Adipocyte (in vitro differentiated cells): Measurements from ENCODE around the gene RPL28.
"Not testable (repeated sequence)": the region's sequence is repeated elsewhere in the genome, so short reads cannot be mapped to it uniquely, and the experiment has no call there.

ENCODE experiments used
- DNase-seq: peaks from one replicate; pipeline ENCODE4 v3.0.0-alpha.2; 2015; ENCODE audit warnings: low read depth
- H3K27me3 ChIP-seq: replicated peaks from 2 replicates; pipeline ENCODE4 v1.7.0; 2013; ENCODE audit warnings: mild to moderate bottlenecking, low read length, moderate library complexity; ENCODE audit not compliant: control insufficient read depth, insufficient read depth
- H3K36me3 ChIP-seq: 2 replicates; pipeline ENCODE4 v1.7.0; 2013; ENCODE audit warnings: low read length, mild to moderate bottlenecking, moderate library complexity; ENCODE audit not compliant: control insufficient read depth, insufficient read depth, severe bottlenecking
- H3K4me1 ChIP-seq: 2 replicates; pipeline ENCODE4 v1.7.0; 2013; ENCODE audit warnings: mild to moderate bottlenecking, low read length, moderate library complexity; ENCODE audit not compliant: control insufficient read depth, insufficient read depth
- H3K4me3 ChIP-seq: 2 replicates; pipeline ENCODE4 v1.7.0; 2013; ENCODE audit warnings: mild to moderate bottlenecking, low read length, moderate library complexity
- H3K9ac ChIP-seq: 2 replicates; pipeline ENCODE4 v1.7.0; 2013; ENCODE audit warnings: mild to moderate bottlenecking, low read length, moderate library complexity
- H3K9me3 ChIP-seq: 2 replicates; pipeline ENCODE4 v1.7.0; 2013; ENCODE audit warnings: mild to moderate bottlenecking, low read length, moderate library complexity; ENCODE audit not compliant: control insufficient read depth

Gene RPL28

GRCh38 chr19:55406826-55407549 is 21.3 kb downstream of the RPL28 start:
- Histone ChIP-seq H3K27me3 (no peaks in the 10 kb centered on the region), H3K4me3 (peak overlapping the region; percentile 87), H3K4me1 (peaks cover 17% of the 10 kb centered on the region), H3K9me3 (no peaks in the 10 kb centered on the region), H3K9ac (peak overlapping the region; percentile 91), H3K36me3 (peaks cover 34% of the 10 kb centered on the region)
- peak; percentile 68 for DNase-seq

- not testable (repeated sequence) for H3K27me3 ChIP-seq, DNase-seq, H3K9me3 ChIP-seq
- Histone ChIP-seq H3K4me3 (peak within 1 kb of the TSS; percentile 87), H3K9ac (peak within 1 kb of the TSS; percentile 91), H3K36me3 (peaks cover 30% of the 10 kb centered on the region), H3K4me1 (peaks cover 17% of the 10 kb centered on the region)
These were observed 21.7 kb downstream of the RPL28 start, which contains the start of gene UBE2S for GRCh38 chr19:55407550-55407799. Gene UBE2S, minus strand, starts transcription at chr19:55407788. Its CDS starts 199 bp downstream, at chr19:55407589.

DNA sequence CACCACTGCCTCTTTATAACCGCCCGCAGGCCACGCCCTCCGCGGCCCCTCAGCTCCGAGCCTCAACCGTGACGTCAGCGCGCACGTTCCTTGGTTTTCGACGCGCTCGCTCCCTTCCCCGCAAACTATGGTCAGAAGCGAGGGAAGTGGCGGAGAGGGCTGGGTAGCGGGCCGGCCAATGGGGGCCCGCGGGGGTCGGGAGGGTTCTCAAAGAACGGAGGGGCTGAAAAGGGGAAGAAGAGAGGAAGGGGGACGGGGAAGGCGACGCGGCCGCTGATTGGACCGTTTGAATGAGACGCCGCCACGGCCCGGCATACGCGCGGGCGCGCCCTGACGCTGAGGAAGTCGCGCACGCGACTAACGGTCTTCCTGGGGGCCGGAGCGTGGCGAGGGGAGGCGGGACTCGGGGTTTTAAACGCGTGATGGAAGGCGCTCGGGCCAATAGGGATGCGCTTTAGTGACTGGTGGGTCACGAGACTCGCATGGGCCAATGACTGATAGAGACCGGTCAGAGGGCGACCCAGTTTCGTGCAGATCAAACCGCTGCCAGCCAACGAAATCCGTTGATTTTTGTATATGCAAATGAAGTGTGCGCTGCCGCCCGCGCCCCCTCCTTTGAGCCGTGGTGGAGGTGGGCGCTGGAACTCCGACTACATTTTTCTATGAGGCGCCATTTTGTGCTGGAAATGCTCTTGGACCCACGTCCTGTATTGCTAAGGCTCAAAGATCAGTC is 22.2 kb downstream of the RPL28 start:
- peak overlapping the region; percentile 91 for H3K9ac ChIP-seq
- H3K9me3 ChIP-seq = no peaks in the 10 kb centered on the region
- H3K4me1 ChIP-seq = peaks cover 17% of the 10 kb centered on the region
- no peaks in the 10 kb centered on the region for H3K27me3 ChIP-seq
- peak; percentile 100 for DNase-seq
- H3K36me3 ChIP-seq = peaks cover 25% of the 10 kb centered on the region
- peak overlapping the region; percentile 87 for H3K4me3 ChIP-seq

DNA sequence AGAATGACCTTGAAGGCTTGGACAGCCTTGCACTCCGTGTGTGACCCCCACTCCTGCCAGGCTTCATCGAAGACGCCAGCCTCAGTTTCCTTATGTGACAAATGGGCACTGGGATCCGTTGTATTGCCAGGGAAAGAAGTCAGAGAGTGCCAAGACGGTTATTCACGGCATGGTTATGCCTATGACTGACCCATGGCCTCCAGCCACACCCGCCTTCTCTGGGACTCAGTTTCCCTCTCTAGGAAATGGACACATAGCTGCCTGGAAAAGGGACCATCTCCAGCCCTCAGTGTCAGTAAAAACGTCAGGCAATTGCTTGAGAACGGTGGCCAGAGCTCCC is 22.8 kb downstream of the RPL28 start:
- peaks cover 20% of the 10 kb centered on the region for H3K36me3 ChIP-seq
- H3K4me3 ChIP-seq = peak overlapping the region; percentile 87
- H3K9me3 ChIP-seq = no peaks in the 10 kb centered on the region
- DNase-seq = no peak
- H3K27me3 ChIP-seq = no peaks in the 10 kb centered on the region
- peaks cover 17% of the 10 kb centered on the region for H3K4me1 ChIP-seq
- H3K9ac ChIP-seq = peak overlapping the region; percentile 85

- H3K4me3 ChIP-seq = not testable (repeated sequence)
These were observed 23.4 kb downstream of the RPL28 start for GRCh38 chr19:55409179-55409578.

GRCh38 chr19:55410168-55410567 is 24.4 kb downstream of the RPL28 start:
- H3K36me3 ChIP-seq = peaks cover 11% of the 10 kb centered on the region
- H3K9ac ChIP-seq = no peak overlapping the region
- no peak for DNase-seq
- no peak overlapping the region for H3K4me3 ChIP-seq
- no peaks in the 10 kb centered on the region for H3K27me3 ChIP-seq
- no peaks in the 10 kb centered on the region for H3K9me3 ChIP-seq
- peaks cover 17% of the 10 kb centered on the region for H3K4me1 ChIP-seq

More at GRCh38 chr19:55409179-55409578, 23.4 kb downstream of the RPL28 start:
- H3K9ac ChIP-seq, H3K9me3 ChIP-seq, H3K27me3 ChIP-seq, DNase-seq: not testable (repeated sequence)
- Histone ChIP-seq H3K36me3 (peaks cover 15% of the 10 kb centered on the region), H3K4me1 (peaks cover 17% of the 10 kb centered on the region)

DNA sequence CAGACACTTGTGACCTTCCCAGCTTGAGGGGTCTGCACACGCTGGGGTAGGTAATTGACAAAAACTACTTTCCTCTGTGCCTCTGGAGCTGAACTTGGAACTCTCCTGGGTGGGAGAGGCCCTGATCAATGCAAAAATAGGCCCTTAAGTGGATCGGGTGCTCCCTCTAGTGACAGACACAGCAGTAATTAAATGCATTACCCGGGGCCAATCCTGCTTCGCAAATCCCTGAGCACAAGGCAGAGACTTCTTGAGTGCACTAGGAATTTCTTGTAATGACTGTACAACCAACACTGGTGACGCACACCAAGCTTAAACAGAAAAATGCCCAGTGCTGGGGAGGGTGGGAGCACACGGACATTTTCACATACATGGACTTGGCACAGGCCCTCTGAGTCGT is 32.5 kb downstream of the RPL28 start:
- Histone ChIP-seq H3K9ac (no peak overlapping the region), H3K4me3 (no peak overlapping the region), H3K27me3 (peaks cover 13% of the 10 kb centered on the region), H3K9me3 (no peaks in the 10 kb centered on the region), H3K4me1 (no peaks in the 10 kb centered on the region), H3K36me3 (no peaks in the 10 kb centered on the region)
- DNase-seq = peak; percentile 92

DNA sequence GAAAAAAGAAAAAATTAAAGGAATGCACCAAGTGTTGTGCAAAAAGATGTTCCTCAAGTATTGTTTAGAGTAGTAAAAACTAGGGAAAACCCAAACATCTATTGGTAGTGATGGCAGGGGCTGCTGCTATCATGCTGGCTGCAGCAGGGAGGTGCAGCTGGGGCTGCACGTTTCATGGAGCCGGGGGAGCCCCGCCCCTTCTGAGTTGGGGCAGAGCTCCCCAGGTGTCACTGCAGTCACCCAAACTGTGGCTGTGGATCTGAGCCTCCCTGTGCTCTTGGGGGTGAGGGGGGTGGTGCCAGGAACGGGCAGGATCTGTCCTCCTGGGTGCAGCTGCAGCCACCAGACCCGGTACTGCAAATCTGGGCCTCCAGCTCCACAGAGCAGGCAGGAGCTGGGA is 33.4 kb downstream of the RPL28 start:
- no peaks in the 10 kb centered on the region for H3K4me1 ChIP-seq
- no peaks in the 10 kb centered on the region for H3K36me3 ChIP-seq
- H3K9me3 ChIP-seq = no peaks in the 10 kb centered on the region
- H3K4me3 ChIP-seq = no peak overlapping the region
- no peak for DNase-seq
- no peak overlapping the region for H3K9ac ChIP-seq
- H3K27me3 ChIP-seq = peaks cover 18% of the 10 kb centered on the region

- peaks cover 18% of the 10 kb centered on the region for H3K27me3 ChIP-seq
- DNase-seq = no peak
- H3K4me1 ChIP-seq = no peaks in the 10 kb centered on the region
- no peak overlapping the region for H3K9ac ChIP-seq
- no peak overlapping the region for H3K4me3 ChIP-seq
- no peaks in the 10 kb centered on the region for H3K36me3 ChIP-seq
- H3K9me3 ChIP-seq = no peaks in the 10 kb centered on the region
These were observed 34.0 kb downstream of the RPL28 start for GRCh38 chr19:55419624-55420236.

DNA sequence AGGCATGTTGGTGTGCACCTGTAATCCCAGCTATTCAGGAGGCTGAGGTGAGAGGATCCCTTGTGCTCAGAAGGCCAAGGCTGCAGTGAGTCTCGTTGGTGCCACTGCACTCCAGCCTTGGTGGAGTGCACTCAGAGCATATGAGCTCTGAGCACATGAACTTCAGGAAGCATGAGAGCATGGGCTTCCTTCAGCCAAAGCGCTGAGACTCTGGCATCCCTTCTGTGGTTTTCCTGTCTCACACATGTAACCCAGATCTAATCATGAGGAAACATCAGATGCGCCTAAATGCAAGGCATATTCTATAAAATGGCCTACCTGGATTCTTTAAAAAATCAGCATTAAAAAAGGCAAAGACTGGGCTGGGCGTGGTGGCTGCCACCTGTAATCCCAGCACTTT is 35.5 kb downstream of the RPL28 start:
- H3K4me1 ChIP-seq = not testable (repeated sequence)

DNA sequence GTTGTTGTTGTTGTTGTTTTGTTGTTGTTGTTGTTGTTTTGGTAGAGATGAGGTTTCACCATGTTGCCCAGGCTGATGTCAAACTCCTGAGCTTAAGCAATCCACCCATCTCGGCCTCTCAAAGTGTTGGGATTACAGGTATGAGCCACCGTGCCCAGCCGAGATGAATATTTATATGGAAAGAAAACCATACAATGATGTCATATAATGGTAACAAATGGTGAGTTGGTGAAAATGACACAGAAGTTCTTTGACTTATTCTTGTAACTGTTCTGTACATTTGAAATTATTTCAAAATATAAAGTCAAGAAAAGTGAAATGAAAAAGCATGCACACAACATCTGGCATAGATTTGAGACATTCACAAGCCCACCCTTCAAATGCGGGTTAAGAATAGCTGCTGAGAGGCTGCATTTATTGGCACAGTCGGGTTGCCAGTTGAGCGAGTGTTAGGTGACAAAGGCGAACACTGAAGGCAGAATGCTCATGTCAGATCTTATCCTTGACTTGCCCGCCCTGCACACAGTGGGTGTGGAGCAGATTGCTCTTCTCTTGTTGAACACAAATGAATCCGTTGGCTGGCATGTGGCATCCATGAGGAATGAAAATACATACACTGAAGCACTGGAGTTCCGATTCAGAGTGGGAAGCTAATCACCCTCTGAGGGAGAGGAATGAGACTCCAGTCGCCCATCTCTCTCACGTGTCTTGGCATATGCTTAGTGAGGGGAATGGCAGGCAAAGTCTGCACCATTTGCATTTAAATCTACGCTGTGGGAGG is 37.7 kb downstream of the RPL28 start:
- no peak overlapping the region for H3K4me3 ChIP-seq
- no peaks in the 10 kb centered on the region for H3K9me3 ChIP-seq
- DNase-seq = no peak
- H3K36me3 ChIP-seq = no peaks in the 10 kb centered on the region
- H3K9ac ChIP-seq = no peak overlapping the region
- peaks cover 30% of the 10 kb centered on the region for H3K27me3 ChIP-seq
- H3K4me1 ChIP-seq = no peaks in the 10 kb centered on the region

More for the DNA sequence above, 35.5 kb downstream of the RPL28 start:
- peaks cover 27% of the 10 kb centered on the region for H3K27me3 ChIP-seq
- H3K36me3 ChIP-seq, H3K4me3 ChIP-seq, DNase-seq, H3K9me3 ChIP-seq, H3K9ac ChIP-seq: not testable (repeated sequence)
